ENCODE measurements around the gene TULP4. TPM values are rescaled to one million over a fixed set of nuclear protein-coding genes. Genes with fewer than 3 reads are reported as not detected.
A peak's percentile ranks its signal among the peaks of the same experiment; 100 is the strongest.

The TULP4 gene, protein sequence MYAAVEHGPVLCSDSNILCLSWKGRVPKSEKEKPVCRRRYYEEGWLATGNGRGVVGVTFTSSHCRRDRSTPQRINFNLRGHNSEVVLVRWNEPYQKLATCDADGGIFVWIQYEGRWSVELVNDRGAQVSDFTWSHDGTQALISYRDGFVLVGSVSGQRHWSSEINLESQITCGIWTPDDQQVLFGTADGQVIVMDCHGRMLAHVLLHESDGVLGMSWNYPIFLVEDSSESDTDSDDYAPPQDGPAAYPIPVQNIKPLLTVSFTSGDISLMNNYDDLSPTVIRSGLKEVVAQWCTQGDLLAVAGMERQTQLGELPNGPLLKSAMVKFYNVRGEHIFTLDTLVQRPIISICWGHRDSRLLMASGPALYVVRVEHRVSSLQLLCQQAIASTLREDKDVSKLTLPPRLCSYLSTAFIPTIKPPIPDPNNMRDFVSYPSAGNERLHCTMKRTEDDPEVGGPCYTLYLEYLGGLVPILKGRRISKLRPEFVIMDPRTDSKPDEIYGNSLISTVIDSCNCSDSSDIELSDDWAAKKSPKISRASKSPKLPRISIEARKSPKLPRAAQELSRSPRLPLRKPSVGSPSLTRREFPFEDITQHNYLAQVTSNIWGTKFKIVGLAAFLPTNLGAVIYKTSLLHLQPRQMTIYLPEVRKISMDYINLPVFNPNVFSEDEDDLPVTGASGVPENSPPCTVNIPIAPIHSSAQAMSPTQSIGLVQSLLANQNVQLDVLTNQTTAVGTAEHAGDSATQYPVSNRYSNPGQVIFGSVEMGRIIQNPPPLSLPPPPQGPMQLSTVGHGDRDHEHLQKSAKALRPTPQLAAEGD (N-terminal part only)
- 1,454 TPM for total RNA-seq

- DNase-seq = no peak
These were observed at the start of gene TULP4 for GRCh38 chr6:158312165-158312564. TSS of gene TULP4 (plus strand) at chr6:158312465. CDS start at chr6:158314017, 1,552 bp downstream.

DNA sequence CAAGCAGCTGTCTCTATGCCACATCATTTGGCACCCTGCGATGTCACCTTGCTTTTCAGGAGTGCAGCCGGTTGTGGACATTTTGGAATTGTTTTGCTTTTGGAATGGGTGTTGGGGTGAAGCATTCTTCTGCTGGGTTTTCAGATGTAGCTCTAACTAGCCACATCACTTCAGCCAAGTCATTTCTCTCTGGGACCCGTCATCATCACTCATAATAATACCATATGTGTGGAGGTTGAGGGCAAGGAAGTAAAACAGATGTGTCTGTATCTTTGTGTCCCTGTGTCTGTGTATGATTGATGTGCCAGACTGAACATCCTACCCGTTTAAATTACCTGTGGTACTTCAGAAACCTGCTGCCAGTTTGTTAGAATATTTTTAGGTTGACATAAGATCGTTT lies 49.5 kb upstream of the TULP4 start:
- no peak for DNase-seq

DNA sequence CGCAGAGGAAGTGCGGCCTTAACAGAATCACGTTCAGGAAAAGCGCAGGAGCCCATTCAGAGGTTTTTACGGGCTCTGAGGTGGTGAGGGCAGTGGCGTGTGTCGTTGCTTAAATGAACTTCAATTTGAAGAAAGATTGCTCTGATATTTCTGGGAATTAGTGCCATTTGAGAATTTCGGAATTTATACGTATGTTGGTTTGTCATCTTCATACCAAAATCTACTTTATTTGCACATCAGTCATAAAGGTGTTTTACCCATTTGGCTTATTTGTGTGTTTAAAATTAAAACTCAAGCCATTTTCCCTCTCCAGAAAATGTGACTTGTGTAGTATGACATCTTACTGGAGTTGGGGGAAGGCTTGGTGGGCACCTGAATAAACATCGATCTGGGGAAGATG lies 48.1 kb upstream of the TULP4 start:
- DNase-seq = no peak

DNA sequence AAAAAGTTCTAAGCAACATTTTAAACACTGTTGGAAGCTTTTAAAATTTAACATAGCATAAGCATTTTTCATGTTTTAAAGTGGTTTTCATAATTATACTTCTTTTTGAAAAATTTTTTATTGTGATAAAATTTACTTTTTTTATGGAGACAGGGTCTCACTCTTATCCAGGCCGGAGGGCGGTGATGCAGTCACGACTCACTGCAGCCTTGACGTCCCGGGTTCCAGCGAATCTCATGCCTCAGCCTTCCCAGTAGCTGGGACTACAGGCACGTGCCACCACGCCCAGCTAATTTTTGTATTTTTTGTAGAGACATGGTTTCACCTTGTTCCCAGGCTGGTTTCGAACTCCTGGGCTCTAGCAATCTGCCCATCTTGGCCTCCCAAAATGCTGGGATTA lies 46.1 kb upstream of the TULP4 start:
- DNase-seq = no peak

GRCh38 chr6:158268361-158269147 lies 43.7 kb upstream of the TULP4 start:
- no peak for DNase-seq

DNA sequence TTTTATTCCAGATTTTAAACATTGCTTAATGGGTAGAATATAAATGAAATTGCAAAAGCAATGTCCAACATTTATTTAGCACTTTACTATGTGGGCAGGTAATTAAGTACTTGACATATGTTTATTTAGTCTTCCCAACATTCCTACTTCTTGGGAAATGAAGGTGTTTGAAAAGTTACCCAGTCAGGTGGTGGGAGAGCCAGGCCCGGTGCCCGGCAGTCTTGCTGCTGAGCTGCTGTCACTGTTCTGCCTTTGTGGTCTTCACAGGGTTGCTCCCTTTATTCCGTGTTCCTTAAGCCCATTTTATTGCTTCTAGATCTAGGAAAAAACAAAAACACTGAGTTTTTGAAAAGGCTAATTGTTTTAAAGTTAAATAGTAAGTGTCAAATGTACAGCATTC lies 42.6 kb upstream of the TULP4 start:
- DNase-seq = no peak

DNA sequence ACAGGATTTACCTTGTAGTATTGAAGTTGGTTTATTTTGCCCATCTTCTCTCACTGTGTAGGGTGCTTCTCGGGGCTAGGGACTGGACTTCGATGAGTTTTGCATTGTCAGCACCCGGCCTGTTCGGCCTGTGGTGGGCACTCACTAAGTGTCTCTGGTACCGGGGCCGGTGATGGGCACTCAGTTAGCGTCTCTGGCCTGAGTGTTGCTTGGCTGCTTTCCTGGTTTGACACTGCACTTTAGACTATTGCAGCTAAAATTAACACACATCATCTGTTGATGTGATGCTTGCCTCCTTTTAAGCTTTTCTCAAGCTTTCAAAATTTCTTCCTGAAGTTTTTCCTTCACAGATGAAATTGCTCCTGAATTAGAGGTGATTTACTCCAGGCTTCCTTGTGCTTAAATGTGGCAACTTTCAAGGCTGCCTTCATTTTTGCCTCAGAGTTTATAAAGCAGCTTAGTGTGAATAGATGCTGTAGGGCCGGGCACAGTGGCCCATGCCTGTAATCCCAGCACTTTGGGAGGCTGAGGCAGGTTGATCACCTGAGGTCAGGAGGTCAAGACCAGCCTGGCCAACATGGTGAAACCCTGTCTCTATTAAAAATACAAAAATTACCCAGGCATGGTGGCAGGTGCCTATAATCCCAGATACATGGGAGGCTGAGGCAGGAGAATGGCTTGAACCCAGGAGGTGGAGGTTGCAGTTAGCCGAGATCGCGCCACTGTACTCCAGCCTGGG lies 41.7 kb upstream of the TULP4 start:
- DNase-seq = no peak

GRCh38 chr6:158272324-158272723 lies 39.9 kb upstream of the TULP4 start:
- DNase-seq = no peak

DNA sequence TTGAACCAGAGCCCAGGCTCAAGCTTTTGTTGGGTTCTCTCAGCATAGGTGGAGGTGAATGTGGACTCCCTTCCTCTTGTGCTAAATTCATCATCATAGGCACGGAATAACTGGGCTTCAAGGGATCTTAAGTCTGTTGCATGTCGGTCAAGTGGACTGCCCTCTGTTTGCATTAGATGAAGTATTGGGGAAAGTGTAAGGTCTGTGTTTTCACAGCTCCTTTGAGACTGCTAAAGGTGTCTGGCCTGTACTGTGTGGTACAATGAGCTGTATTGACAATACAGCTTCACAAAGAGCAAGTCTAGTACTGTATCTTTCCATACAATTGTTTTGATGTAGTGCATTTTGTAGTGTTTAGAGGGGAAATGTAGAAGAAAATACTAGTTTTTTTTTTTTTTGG lies 34.3 kb upstream of the TULP4 start:
- DNase-seq = no peak

DNA sequence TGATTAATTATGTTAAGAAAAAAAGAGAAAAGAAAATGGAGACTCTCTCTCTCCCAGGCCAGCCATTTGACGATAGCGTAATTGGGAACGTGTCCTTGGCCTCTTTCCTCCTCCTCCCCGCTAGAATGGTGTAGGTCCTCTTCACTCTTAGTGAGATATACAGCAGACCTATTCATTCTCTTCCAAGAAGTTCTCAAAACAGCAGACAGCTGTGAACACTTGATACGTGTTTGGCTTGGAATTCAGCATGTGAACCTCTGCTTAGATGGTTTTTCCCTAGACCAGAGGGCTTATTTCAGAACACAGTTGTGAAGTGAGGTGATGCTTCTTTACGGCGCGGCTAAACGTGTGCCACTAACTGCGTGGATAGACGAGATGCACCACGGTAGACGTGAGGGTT lies 32.6 kb upstream of the TULP4 start:
- no peak for DNase-seq

GRCh38 chr6:158283304-158283980 lies 28.8 kb upstream of the TULP4 start:
- DNase-seq = peak; percentile 10

GRCh38 chr6:158284007-158284875 lies 28.0 kb upstream of the TULP4 start:
- peak; percentile 19 for DNase-seq

GRCh38 chr6:158284876-158285655 lies 27.2 kb upstream of the TULP4 start:
- no peak for DNase-seq

DNA sequence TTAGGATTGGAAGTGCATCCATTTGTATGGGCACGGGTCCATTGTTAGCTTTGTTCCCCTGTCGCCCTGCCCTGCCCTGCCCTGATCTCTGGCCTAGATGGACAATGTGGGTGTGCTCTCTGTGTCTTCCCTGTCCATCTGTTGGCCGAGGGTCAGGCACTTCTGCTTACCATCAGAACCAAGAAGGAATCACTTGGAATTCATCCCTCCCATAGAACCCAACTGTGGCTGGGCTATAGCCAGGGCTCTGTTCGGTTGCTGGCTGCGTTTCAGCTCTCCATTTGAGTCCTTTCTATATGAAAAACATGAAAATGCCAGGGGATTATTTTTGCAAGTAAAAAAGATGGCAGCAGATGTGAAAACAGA lies 26.6 kb upstream of the TULP4 start:
- no peak for DNase-seq

DNA sequence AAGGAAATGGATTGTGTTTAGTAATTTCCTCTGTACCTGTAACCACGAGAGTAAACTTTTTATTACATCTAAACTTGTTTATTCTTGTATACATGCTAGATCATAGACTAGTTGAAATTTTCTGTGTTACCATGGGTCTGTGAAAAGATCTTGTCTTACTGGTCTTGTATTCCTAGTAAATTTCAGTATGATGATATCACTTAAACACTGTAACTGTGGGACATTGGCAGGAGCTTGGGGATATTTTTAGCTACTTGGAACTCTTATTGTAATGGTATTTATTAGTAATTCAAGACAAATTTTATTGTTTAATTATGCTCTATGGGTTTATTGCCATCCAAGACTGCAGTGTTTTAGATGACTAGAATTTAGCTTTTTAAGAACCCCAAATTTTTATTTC lies 25.9 kb upstream of the TULP4 start:
- no peak for DNase-seq

DNA sequence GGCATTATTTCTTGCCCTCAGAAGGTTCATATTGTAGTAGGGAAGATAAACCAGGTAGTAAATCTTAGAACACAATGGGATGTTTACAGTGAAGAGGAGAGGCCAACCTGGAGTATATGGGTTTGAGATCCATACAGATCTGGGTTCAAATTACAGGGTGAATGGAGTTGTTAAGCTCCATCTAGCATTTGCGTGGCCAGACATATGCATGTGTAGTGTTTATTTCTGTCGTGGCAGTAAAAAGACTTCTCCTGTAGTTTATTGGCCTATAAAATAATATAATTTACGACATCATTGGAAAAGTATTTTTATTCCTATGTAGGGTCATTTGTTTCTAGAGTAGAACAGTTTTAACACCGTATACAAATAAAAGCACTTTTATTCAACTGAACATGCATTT lies 25.2 kb upstream of the TULP4 start:
- no peak for DNase-seq

DNA sequence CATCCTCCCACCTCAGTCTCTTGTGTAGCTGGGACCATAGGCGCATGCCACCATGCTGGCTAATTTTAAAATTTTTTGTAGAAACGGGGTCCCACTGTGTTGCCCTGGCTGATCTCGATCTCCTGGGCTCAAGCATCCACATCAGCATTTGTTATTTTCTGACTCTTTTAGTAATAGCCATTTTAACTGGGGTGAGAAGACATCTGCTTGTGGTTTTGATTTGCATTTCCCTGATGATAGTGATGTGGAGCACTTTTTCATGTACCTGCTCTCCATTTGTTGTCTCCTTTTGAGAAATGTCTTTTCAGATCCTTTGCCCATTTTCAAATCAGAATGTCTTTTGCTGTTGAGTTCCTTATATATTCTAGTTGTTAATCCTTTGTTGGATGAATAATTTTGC lies 22.2 kb upstream of the TULP4 start:
- no peak for DNase-seq

GRCh38 chr6:158290659-158291058 lies 21.6 kb upstream of the TULP4 start:
- DNase-seq = no peak

GRCh38 chr6:158292016-158292415 lies 20.2 kb upstream of the TULP4 start:
- DNase-seq = no peak

DNA sequence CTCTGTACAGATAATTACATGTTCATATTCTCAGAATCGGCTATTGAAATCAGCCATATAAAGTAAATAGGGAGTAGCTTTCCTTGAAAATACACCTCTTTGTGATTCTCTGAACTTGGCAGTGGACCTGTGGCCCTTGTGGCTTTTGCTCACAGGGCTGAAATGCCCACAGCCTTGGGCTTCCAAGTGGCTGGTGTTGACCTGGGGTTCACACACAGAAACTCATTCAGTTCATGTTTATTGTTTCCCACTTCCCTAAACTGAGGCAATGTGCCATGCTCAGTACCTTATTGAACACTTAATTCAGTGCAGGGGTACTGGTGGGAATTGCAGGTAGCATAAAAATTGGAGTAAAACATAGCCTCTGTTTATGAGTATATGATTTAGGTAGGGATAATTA lies 19.1 kb upstream of the TULP4 start:
- DNase-seq = no peak

Measured in occipital lobe (tissue), 2 donors.